RWPE2 (cell line): ENCODE measurements around the gene ABCB1.

ENCODE experiments used
- ATAC-seq: fragments of 200-7000 bp; cut with Tn5 transposase; 3 replicates; pipeline ENCODE4 v1.9.1; 2021; ENCODE audit warnings: low read depth
- DNase-seq: peaks from one replicate; pipeline ENCODE4 v3.0.0-alpha.2; 2020; ENCODE audit warnings: low spot score
- H3K27ac ChIP-seq: fragments of 450-650 bp; 2 replicates; pipeline ENCODE4 v1.5.1; 2017; ENCODE audit warnings: mild to moderate bottlenecking; ENCODE audit not compliant: poor library complexity, severe bottlenecking
- H3K27me3 ChIP-seq: fragments of 250-450 bp; sonication (Bioruptor Pico); 2 replicates; pipeline ENCODE4 v1.5.1; 2021; ENCODE audit warnings: mild to moderate bottlenecking, moderate library complexity; ENCODE audit not compliant: insufficient read depth, poor library complexity, severe bottlenecking
- H3K36me3 ChIP-seq: fragments of 250-450 bp; sonication (Bioruptor Pico); 2 replicates; pipeline ENCODE4 v1.5.1; 2020; ENCODE audit warnings: low read depth, mild to moderate bottlenecking, moderate library complexity
- H3K4me1 ChIP-seq: fragments of 250-450 bp; sonication (Bioruptor Pico); 2 replicates; pipeline ENCODE4 v1.5.1; 2021; ENCODE audit warnings: mild to moderate bottlenecking, moderate library complexity; ENCODE audit not compliant: insufficient read depth, poor library complexity, severe bottlenecking
- H3K4me3 ChIP-seq: fragments of 250-450 bp; sonication (Bioruptor Pico); 2 replicates; pipeline ENCODE4 v1.5.1; 2021; ENCODE audit warnings: mild to moderate bottlenecking, moderate library complexity; ENCODE audit not compliant: severe bottlenecking
- H3K9me3 ChIP-seq: fragments of 250-450 bp; sonication (Bioruptor Pico); 2 replicates; pipeline ENCODE4 v1.5.1; 2021; ENCODE audit warnings: mild to moderate bottlenecking, moderate library complexity; ENCODE audit not compliant: severe bottlenecking
- CTCF ChIP-seq: fragments of 450-650 bp; IDR thresholded peaks from one replicate; pipeline ENCODE4 v1.5.1; 2017; ENCODE audit warnings: mild to moderate bottlenecking, moderate library complexity; ENCODE audit not compliant: poor library complexity, severe bottlenecking

Gene ABCB1

GRCh38 chr7:87598234-87599009 is 2.3 kb downstream of the ABCB1 start:
- no peak for TF ChIP-seq CTCF
- ATAC-seq: no peak
- H3K4me1 ChIP-seq: no peaks in the 10 kb centered on the region
- no peaks in the 10 kb centered on the region for H3K36me3 ChIP-seq
- H3K4me3 ChIP-seq: no peak overlapping the region
- no peak for DNase-seq
- no peak overlapping the region for H3K27ac ChIP-seq
- no peaks in the 10 kb centered on the region for H3K9me3 ChIP-seq
- peaks cover 59% of the 10 kb centered on the region for H3K27me3 ChIP-seq

GRCh38 chr7:87596696-87597095 is 4.0 kb downstream of the ABCB1 start:
- DNase-seq (no peak), ATAC-seq (no peak)
- no peak overlapping the region for H3K4me3 ChIP-seq
- no peaks in the 10 kb centered on the region for H3K36me3 ChIP-seq
- H3K9me3 ChIP-seq: no peaks in the 10 kb centered on the region
- H3K27ac ChIP-seq: no peak overlapping the region
- H3K4me1 ChIP-seq: no peaks in the 10 kb centered on the region
- no peak for TF ChIP-seq CTCF
- H3K27me3 ChIP-seq: peaks cover 55% of the 10 kb centered on the region

GRCh38 chr7:87596136-87596535 is 4.5 kb downstream of the ABCB1 start:
- Histone ChIP-seq H3K27me3 (peaks cover 49% of the 10 kb centered on the region), H3K4me1 (no peaks in the 10 kb centered on the region), H3K36me3 (no peaks in the 10 kb centered on the region), H3K9me3 (no peaks in the 10 kb centered on the region), H3K27ac (no peak overlapping the region), H3K4me3 (no peak overlapping the region)
- DNase-seq: no peak
- no peak for ATAC-seq
- TF ChIP-seq CTCF: no peak

GRCh38 chr7:87592300-87592699 is 8.4 kb downstream of the ABCB1 start:
- H3K27ac ChIP-seq: no peak overlapping the region
- H3K9me3 ChIP-seq: no peaks in the 10 kb centered on the region
- H3K4me3 ChIP-seq: no peak overlapping the region
- no peak for DNase-seq
- peaks cover 15% of the 10 kb centered on the region for H3K27me3 ChIP-seq
- H3K4me1 ChIP-seq: no peaks in the 10 kb centered on the region
- no peak for ATAC-seq
- TF ChIP-seq CTCF: no peak
- no peaks in the 10 kb centered on the region for H3K36me3 ChIP-seq

- no peak for TF ChIP-seq CTCF
- DNase-seq: no peak
- Histone ChIP-seq H3K27me3 (peaks cover 8% of the 10 kb centered on the region), H3K9me3 (no peaks in the 10 kb centered on the region), H3K4me1 (no peaks in the 10 kb centered on the region), H3K27ac (no peak overlapping the region), H3K4me3 (no peak overlapping the region), H3K36me3 (no peaks in the 10 kb centered on the region)
- no peak for ATAC-seq
Observed at GRCh38 chr7:87591211-87591610, 9.5 kb downstream of the ABCB1 start.
